Endothelial cell (in vitro differentiated cells): Measurements from ENCODE around the gene MAT2B. TPM values are rescaled to one million over a fixed set of nuclear protein-coding genes. Genes with fewer than 3 reads are reported as not detected.
A peak's percentile ranks its signal among the peaks of the same experiment; 100 is the strongest.

Experiments
- DNase-seq: peaks from one replicate; pipeline ENCODE4 v3.0.0; 2021; ENCODE audit warnings: low spot score
- H3K27ac Mint-ChIP-seq: one replicate; pipeline ENCODE4 v1.8.0; 2021; ENCODE audit warnings: mixed read lengths, inconsistent platforms; ENCODE audit not compliant: unreplicated experiment
- H3K27me3 Mint-ChIP-seq: one replicate; pipeline ENCODE4 v1.8.0; 2021; ENCODE audit warnings: mild to moderate bottlenecking, moderate library complexity, mixed read lengths, inconsistent platforms; ENCODE audit not compliant: unreplicated experiment
- H3K36me3 Mint-ChIP-seq: one replicate; pipeline ENCODE4 v1.8.0; 2021; ENCODE audit warnings: mild to moderate bottlenecking, low read depth, mixed read lengths, inconsistent platforms; ENCODE audit not compliant: unreplicated experiment
- H3K4me1 Mint-ChIP-seq: one replicate; pipeline ENCODE4 v1.8.0; 2021; ENCODE audit warnings: mild to moderate bottlenecking, mixed read lengths, inconsistent platforms; ENCODE audit not compliant: unreplicated experiment
- H3K4me3 Mint-ChIP-seq: one replicate; pipeline ENCODE4 v1.8.0; 2021; ENCODE audit warnings: mild to moderate bottlenecking, mixed read lengths, inconsistent platforms; ENCODE audit not compliant: unreplicated experiment
- H3K9me3 Mint-ChIP-seq: one replicate; pipeline ENCODE4 v1.8.0; 2021; ENCODE audit warnings: mixed read lengths, inconsistent platforms; ENCODE audit not compliant: unreplicated experiment
- total RNA-seq: library from RNA; stranded (reverse); fragmentation: NEBNext Ultra II Directional; extraction: Animal tissue kit (Norgen Biotek cat#: 25700); gene quantifications from one replicate; pipeline ENCODE4 v1.2.1, GENCODE V29; 2021; ENCODE audit not compliant: unreplicated experiment
- TF ChIP-seq, protein P1 (sequence below): fragments of 200-600 bp; sonication (generic); IDR thresholded peaks from one replicate; pipeline ENCODE4 v1.5.0; 2021; ENCODE audit warnings: antibody characterized with exemption; ENCODE audit not compliant: unreplicated experiment

MAT2B gene
- total RNA-seq, 1 donor from 2014 or later = 25.2 TPM

DNA sequence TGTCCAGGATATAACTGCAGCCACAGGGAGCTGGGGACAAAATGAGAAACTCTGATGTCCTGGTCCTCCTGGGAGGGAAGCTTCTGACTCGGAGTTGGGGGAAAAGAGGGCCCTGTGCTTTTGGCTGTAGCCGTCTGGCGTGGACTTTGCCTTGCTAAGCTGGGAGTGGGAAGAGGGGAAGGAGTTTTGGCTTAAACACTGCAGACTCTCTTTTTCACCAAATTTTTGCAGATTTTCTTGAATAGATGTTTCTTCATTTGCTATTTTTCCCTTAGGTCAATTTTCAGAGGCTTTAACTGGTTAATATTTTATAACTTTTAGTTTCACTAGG, 15.7 kb upstream of the MAT2B start:
- Mint-ChIP-seq H3K36me3 (peaks cover 5% of the 10 kb centered on the region), H3K27ac (no peak overlapping the region), H3K27me3 (no peaks in the 10 kb centered on the region), H3K4me1 (no peaks in the 10 kb centered on the region), H3K9me3 (no peaks in the 10 kb centered on the region), H3K4me3 (no peak overlapping the region)
- TF ChIP-seq, protein P1, sequence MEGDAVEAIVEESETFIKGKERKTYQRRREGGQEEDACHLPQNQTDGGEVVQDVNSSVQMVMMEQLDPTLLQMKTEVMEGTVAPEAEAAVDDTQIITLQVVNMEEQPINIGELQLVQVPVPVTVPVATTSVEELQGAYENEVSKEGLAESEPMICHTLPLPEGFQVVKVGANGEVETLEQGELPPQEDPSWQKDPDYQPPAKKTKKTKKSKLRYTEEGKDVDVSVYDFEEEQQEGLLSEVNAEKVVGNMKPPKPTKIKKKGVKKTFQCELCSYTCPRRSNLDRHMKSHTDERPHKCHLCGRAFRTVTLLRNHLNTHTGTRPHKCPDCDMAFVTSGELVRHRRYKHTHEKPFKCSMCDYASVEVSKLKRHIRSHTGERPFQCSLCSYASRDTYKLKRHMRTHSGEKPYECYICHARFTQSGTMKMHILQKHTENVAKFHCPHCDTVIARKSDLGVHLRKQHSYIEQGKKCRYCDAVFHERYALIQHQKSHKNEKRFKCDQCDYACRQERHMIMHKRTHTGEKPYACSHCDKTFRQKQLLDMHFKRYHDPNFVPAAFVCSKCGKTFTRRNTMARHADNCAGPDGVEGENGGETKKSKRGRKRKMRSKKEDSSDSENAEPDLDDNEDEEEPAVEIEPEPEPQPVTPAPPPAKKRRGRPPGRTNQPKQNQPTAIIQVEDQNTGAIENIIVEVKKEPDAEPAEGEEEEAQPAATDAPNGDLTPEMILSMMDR = no peak
- DNase-seq = no peak

- no peaks in the 10 kb centered on the region for H3K9me3 Mint-ChIP-seq
- no peaks in the 10 kb centered on the region for H3K36me3 Mint-ChIP-seq
- H3K4me3 Mint-ChIP-seq = no peak overlapping the region
- no peak overlapping the region for H3K27ac Mint-ChIP-seq
- TF ChIP-seq, protein P1 = no peak
- no peaks in the 10 kb centered on the region for H3K27me3 Mint-ChIP-seq
- no peak for DNase-seq
- no peaks in the 10 kb centered on the region for H3K4me1 Mint-ChIP-seq
These were observed 9.1 kb upstream of the MAT2B start for GRCh38 chr5:163496286-163496685.

DNA sequence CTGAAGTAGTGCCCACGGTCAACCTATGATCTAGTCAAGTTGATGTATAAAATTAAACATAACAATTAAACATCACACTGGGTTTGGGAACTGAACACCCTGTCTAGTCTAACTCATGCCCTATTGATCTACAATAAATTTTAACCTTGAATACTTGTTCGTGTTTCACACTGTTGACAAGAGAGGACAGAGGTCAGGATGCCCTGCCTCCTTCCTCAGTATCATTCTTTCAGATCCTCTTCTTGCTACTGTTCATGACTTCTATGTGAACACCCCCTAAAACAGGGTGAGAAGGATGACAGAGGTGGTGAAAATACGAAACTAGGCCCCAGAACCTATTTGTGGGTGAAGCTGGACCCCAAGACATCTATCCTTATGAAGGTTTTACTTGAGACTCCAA, 8.1 kb upstream of the MAT2B start:
- Mint-ChIP-seq H3K4me3 (no peak overlapping the region), H3K36me3 (no peaks in the 10 kb centered on the region), H3K27ac (no peak overlapping the region), H3K4me1 (no peaks in the 10 kb centered on the region), H3K9me3 (no peaks in the 10 kb centered on the region), H3K27me3 (no peaks in the 10 kb centered on the region)
- TF ChIP-seq, protein P1 = no peak
- no peak for DNase-seq

DNA sequence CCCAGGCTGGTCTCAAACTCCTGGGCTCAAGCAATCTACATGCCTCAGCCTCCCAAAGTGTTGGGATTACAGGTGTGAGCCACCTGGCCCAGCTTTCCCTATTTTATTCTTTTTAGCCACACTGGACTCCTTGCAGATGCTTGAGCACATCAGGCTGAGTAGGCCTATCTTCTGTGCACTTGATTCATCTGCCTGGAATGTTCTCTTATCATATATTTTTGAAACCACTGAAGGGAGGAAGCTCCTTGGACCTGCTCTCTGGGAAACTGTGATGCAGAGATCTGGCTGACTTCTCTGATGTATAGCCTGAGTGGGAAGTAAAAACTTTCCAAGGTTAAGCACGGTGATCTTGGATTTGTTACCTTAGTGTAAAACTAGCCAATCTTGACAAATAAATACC, 6.5 kb upstream of the MAT2B start:
- Mint-ChIP-seq H3K27ac (no peak overlapping the region), H3K4me1 (peaks cover 8% of the 10 kb centered on the region)

DNA sequence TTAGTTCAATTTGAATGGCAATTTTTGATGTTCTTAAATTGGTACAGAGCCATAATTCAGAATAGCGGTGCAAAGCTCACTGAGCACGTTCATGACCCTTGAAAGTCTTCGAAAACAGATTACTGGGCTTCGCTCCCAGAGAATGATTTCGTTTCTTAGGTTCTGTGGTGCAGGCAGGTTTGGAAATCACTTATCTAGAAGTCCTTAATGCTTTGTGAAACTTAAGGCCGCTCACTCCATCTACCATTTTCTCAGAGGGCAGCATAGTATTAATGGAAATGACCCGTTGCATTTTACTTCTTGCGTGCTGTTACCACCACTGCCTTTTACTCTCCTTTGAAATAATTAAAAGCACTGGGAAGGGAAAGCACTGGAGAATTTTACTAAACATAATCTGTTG, 2.9 kb upstream of the MAT2B start:
- peak overlapping the region; percentile 99 for H3K27ac Mint-ChIP-seq
- H3K9me3 Mint-ChIP-seq = no peaks in the 10 kb centered on the region
- peaks cover 12% of the 10 kb centered on the region for H3K27me3 Mint-ChIP-seq
- DNase-seq = no peak
- H3K36me3 Mint-ChIP-seq = no peaks in the 10 kb centered on the region
- no peak overlapping the region for H3K4me3 Mint-ChIP-seq
- peaks cover 14% of the 10 kb centered on the region for H3K4me1 Mint-ChIP-seq
- TF ChIP-seq, protein P1 = no peak

More for the DNA sequence above, 6.5 kb upstream of the MAT2B start:
- no peak for DNase-seq
- Mint-ChIP-seq H3K9me3 (no peaks in the 10 kb centered on the region), H3K27me3 (no peaks in the 10 kb centered on the region), H3K36me3 (no peaks in the 10 kb centered on the region), H3K4me3 (no peak overlapping the region)
- TF ChIP-seq, protein P1 = no peak
